Ishikawa (cell line): ENCODE data around the gene TTLL10.
A peak's percentile ranks its signal among the peaks of the same experiment; 100 is the strongest.

Experiments
- EGR1 ChIP-seq: IDR thresholded peaks from 2 replicates; pipeline ENCODE4 v1.6.1; 2012
- EP300 ChIP-seq: IDR thresholded peaks from 2 replicates; pipeline ENCODE4 v1.6.1; 2012; ENCODE audit warnings: borderline replicate concordance
- FOXM1 ChIP-seq: IDR thresholded peaks from 2 replicates; pipeline ENCODE4 v1.6.1; 2012; ENCODE audit warnings: low read depth, borderline replicate concordance
- MAX ChIP-seq: IDR thresholded peaks from 2 replicates; pipeline ENCODE4 v1.6.1; 2012
- NFIC ChIP-seq: IDR thresholded peaks from 2 replicates; pipeline ENCODE4 v1.6.1; 2012
- RAD21 ChIP-seq: IDR thresholded peaks from 2 replicates; pipeline ENCODE4 v1.6.1; 2012; ENCODE audit warnings: low read depth
- TAF1 ChIP-seq: IDR thresholded peaks from 2 replicates; pipeline ENCODE4 v1.6.1; 2012; ENCODE audit warnings: low read depth, mild to moderate bottlenecking
- TCF12 ChIP-seq: IDR thresholded peaks from 2 replicates; pipeline ENCODE4 v1.6.1; 2012; ENCODE audit warnings: low read depth

GRCh38 chr1:1230656-1231399 is 57.1 kb downstream of the TTLL10 start:
- TF ChIP-seq MAX: no peak
- TF ChIP-seq RAD21: no peak; the same call in 1 of the 2 replicates
- TF ChIP-seq EGR1: no peak
- no peak for TF ChIP-seq TAF1
- TF ChIP-seq TCF12: no peak
- peak; percentile 27; the same call in 1 of the 2 replicates for TF ChIP-seq NFIC
- TF ChIP-seq EP300: no peak
- no peak for TF ChIP-seq FOXM1
